GM18951 (cell line): ENCODE data around the gene MAD1L1.

Experiments
- POLR2A ChIP-seq: IDR thresholded peaks from 4 replicates; pipeline ENCODE4 v1.6.1; 2011; ENCODE audit warnings: mild to moderate bottlenecking; ENCODE audit not compliant: insufficient read length, insufficient read depth; ENCODE audit errors: extremely low read depth
- in situ Hi-C: fragments of 300-500 bp; cut with MboI; formaldehyde crosslinking; loops from one replicate; pipeline ENCODE4 v1.12.0; 2022; ENCODE audit warnings: low sequenced_read_pairs, mixed read lengths, inconsistent platforms; ENCODE audit not compliant: unreplicated experiment

Gene MAD1L1

GRCh38 chr7:2098056-2098455 is 134.7 kb downstream of the MAD1L1 start:
- TF ChIP-seq POLR2A = no peak
- in situ Hi-C loops = no loop called here

GRCh38 chr7:2097492-2097891 is 135.3 kb downstream of the MAD1L1 start:
- in situ Hi-C loops = no loop called here
- no peak for TF ChIP-seq POLR2A

- no peak for TF ChIP-seq POLR2A
- in situ Hi-C loops = no loop called here
These were observed 135.9 kb downstream of the MAD1L1 start for GRCh38 chr7:2096692-2097387.

- in situ Hi-C loops = no loop called here
- no peak for TF ChIP-seq POLR2A
These were observed 137.3 kb downstream of the MAD1L1 start for GRCh38 chr7:2095436-2095835.

GRCh38 chr7:2094454-2095045 is 138.2 kb downstream of the MAD1L1 start:
- TF ChIP-seq POLR2A = no peak
- in situ Hi-C loops = no loop called here

GRCh38 chr7:2093843-2094220 is 138.9 kb downstream of the MAD1L1 start:
- no peak for TF ChIP-seq POLR2A
- in situ Hi-C loops = no loop called here

GRCh38 chr7:2093215-2093842 is 139.4 kb downstream of the MAD1L1 start:
- in situ Hi-C loops = no loop called here
- TF ChIP-seq POLR2A = no peak

- in situ Hi-C loops = no loop called here
- TF ChIP-seq POLR2A = no peak
These were observed 140.5 kb downstream of the MAD1L1 start for GRCh38 chr7:2092279-2092678.

GRCh38 chr7:2090526-2091520 is 141.9 kb downstream of the MAD1L1 start:
- in situ Hi-C loops = no loop called here
- TF ChIP-seq POLR2A = no peak

- in situ Hi-C loops = no loop called here
- TF ChIP-seq POLR2A = no peak
These were observed 143.9 kb downstream of the MAD1L1 start for GRCh38 chr7:2088801-2089200.

GRCh38 chr7:2087744-2088143 is 145.0 kb downstream of the MAD1L1 start:
- TF ChIP-seq POLR2A = no peak
- in situ Hi-C loops = no loop called here

GRCh38 chr7:2086229-2086628 is 146.5 kb downstream of the MAD1L1 start:
- no peak for TF ChIP-seq POLR2A
- in situ Hi-C loops = no loop called here

- in situ Hi-C loops = no loop called here
These were observed 146.9 kb downstream of the MAD1L1 start for GRCh38 chr7:2085804-2086203.

More at GRCh38 chr7:2085804-2086203, 146.9 kb downstream of the MAD1L1 start:
- TF ChIP-seq POLR2A = no peak
